Midbrain (tissue), 1 donor: ENCODE results near the gene ADAM23.
A peak's percentile ranks its signal among the peaks of the same experiment; 100 is the strongest.

Source experiments
- DNase-seq: peaks from one replicate; lab custom pipeline; 2025; lab: John Stamatoyannopoulos, UW

ADAM23 gene

DNA sequence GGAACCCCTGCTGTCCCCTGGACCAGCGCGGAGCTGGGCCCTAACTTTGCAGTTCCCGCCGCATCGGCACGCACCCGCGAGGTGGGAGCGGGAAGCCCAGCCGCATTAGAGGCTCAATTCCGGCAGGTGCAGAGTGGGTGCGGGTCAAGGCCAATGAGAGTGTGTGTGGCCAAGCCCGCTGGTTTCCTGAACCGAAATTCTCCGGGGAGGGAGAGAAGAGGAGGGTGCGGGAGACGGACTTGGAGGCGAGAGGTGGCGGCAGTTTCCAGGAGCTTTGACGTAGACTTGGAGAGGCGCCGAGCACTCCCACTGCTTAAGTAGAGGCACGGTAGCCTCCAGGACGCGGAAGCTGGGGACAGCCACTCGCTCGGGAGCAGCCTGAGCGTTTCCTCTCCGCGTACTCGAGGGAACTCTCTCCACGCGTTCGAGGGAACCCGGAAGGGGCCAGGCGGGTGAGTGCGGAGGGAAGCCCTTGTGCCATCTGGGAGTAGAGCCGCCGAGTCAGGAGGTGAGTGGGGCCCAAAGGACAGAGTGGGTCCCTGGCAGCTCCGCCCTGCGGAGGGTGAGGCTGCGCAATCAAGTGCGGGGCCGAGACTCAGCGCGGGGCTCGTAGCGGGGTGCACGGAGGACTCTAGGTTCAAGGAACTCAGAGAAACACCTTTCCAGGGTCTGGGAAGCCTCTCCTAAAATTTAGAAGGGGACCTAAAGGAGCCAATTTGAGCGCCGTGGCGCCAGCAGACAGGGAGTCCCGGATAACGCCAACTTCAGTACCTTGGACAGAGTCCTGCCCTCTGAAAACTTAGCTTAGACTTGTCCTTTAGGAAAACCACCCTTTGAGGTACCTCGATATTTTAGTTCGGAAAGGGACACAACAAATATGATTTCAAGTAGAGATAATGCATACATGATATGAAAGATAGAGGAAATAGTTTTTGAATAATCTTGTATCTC is 199.0 kb downstream of the ADAM23 start, which contains the start of gene FAM237A:
FAM237A (plus strand) TSS at position 413 of the 951 bp plus-strand sequence. CDS start 1,750 bp downstream, outside the sequence.
- DNase-seq: peak; percentile 0

- no peak for DNase-seq
These were observed 204.7 kb downstream of the ADAM23 start for GRCh38 chr2:206647985-206648384.

- no peak for DNase-seq
These were observed 213.8 kb downstream of the ADAM23 start for GRCh38 chr2:206657087-206657486.

GRCh38 chr2:206665251-206665650 is 221.9 kb downstream of the ADAM23 start:
- DNase-seq: no peak
